ENCODE data around the gene CDC25C. TPM values are rescaled to one million over a fixed set of nuclear protein-coding genes. Genes with fewer than 3 reads are reported as not detected.

Gene CDC25C
- total and polyA plus RNA-seq, 2 of the 4 experiments (the other 2 are of a cell fraction): 7.3 to 8.2 TPM

DNA sequence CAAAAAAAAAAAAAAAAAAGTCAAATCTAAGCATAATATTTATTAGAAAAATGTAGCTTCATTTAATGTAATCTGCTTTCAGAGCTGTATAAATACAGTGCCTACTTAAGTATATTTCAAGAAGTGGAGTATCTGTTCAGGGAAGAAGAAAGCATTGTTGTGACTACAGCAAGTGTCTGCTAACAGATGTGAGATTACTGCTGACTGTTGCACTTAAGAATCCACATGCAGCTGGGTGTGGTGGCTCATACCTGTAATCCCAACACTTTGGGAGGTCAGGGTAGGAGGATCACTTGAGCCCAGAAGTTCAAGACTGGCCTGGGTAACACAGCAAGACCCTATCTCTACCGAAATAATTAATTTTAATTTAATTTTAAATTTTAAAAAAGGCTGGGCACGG, 39.9 kb upstream of the CDC25C start:
- no peak overlapping the region for H2BK15ac ChIP-seq (ENCODE audit: low read depth, low read length)
- H3K27ac ChIP-seq (ENCODE audit: insufficient read depth, low read length): no peak overlapping the region
- H4K5ac ChIP-seq (ENCODE audit: low read depth, low read length): no peak overlapping the region
- H2BK120ac ChIP-seq (ENCODE audit: low read depth, low read length): no peak overlapping the region
- H3K79me1 ChIP-seq (ENCODE audit: low read depth in 1 of 2, low read length in 2 of 2): peaks cover 36 to 59% of the 10 kb centered on the region in 2 experiments
- dilution Hi-C loops (cut with HindIII; ENCODE audit: low sequenced_read_pairs, unreplicated experiment): no loop called here
- H2BK20ac ChIP-seq (ENCODE audit: low read depth, low read length): no peak overlapping the region
- no peak overlapping the region for H3K14ac ChIP-seq (replicated peaks; ENCODE audit: low read depth, low read length)
- H3K9ac ChIP-seq (ENCODE audit: low read depth, low read length): no peak overlapping the region
- in situ Hi-C loops (cut with MboI; ENCODE audit: low sequenced_read_pairs): no loop called here
- ChIA-PET CTCF (interaction anchor here (2.5 kb wide), 1 partner anchor 20 kb away, joined by 9 read pairs; no protein-coding TSS in a partner anchor), POLR2A (ENCODE audit: unreplicated experiment) (no interaction called here)
- peaks cover 7% of the 10 kb centered on the region; the same call in 1 of the 2 replicates for H3K9me1 ChIP-seq (ENCODE audit: insufficient read depth, low read length)
- H3K4me2 ChIP-seq (ENCODE audit: low read depth, low read length): no peak overlapping the region
- no peak for DNase-seq
- no peak overlapping the region for H2AFZ ChIP-seq (replicated peaks; ENCODE audit: low read length, poor library complexity)
- no TSS peak for BruUV-seq (replicated peaks)
- intact Hi-C loops (cut with micrococcal nuclease): no loop called here
- H3K9me3 ChIP-seq (ENCODE audit: control insufficient read depth, insufficient read depth, low read length): no peaks in the 10 kb centered on the region
- peaks cover 4% of the 10 kb centered on the region; the same call in 1 of the 2 replicates for H3K4me1 ChIP-seq (ENCODE audit: control insufficient read depth, insufficient read depth, low read length)
- no CpG with 5 or more reads among the region's 2 CpGs for WGBS, 2 experiments (ENCODE audit: extremely low coverage in 2 of 2, insufficient read length in 1 of 2)
- no peak overlapping the region for H3K4ac ChIP-seq (ENCODE audit: low read depth, low read length)
- H4K91ac ChIP-seq (ENCODE audit: insufficient read depth, low read depth, low read length): no peak overlapping the region
- H2BK5ac ChIP-seq (ENCODE audit: low read depth, low read length, poor library complexity, severe bottlenecking): no peak overlapping the region
- no peaks in the 10 kb centered on the region for H3K27me3 ChIP-seq (ENCODE audit: control insufficient read depth, insufficient read depth, low read length)
- H3K56ac ChIP-seq (ENCODE audit: extremely low read depth, insufficient read depth, low read length): no peak overlapping the region
- TF ChIP-seq MAFK (IDR thresholded peaks at IDR 0.05; ENCODE audit: low read depth, low read length): peak; percentile 39; the same call in 1 of the 2 replicates
- TF ChIP-seq RCOR1 (IDR thresholded peaks at IDR 0.05; ENCODE audit: insufficient replicate concordance, low read length): no peak
- peaks cover 18% of the 10 kb centered on the region for H3K36me3 ChIP-seq (ENCODE audit: control insufficient read depth, insufficient read depth, low read length)
- peaks cover 28% of the 10 kb centered on the region for H4K20me1 ChIP-seq (ENCODE audit: insufficient read depth, low read length)
- H3K4me3 ChIP-seq (ENCODE audit: insufficient read depth, low read depth, low read length): no peak overlapping the region
- no peak overlapping the region for H3K18ac ChIP-seq (ENCODE audit: low read depth, low read length)
- H3K23ac ChIP-seq (ENCODE audit: low read depth, low read length): no peak overlapping the region
- H2AK9ac ChIP-seq (replicated peaks; ENCODE audit: low read depth, low read length, poor library complexity): no peak overlapping the region
- ATAC-seq (ENCODE audit: low read depth): no peak
- no peak overlapping the region for H2AK5ac ChIP-seq (ENCODE audit: low read depth, low read length)
- H4K8ac ChIP-seq (ENCODE audit: low read depth in 2 of 2, low read length in 2 of 2): no peak overlapping the region

Data from IMR-90 (cell line).